Stimulated activated CD4-positive, alpha-beta T cell treated with anti-CD3 and anti-CD28 coated beads, Interleukin-12 subunit alpha, Interleukin-12 subunit beta, amount 100 ng/mL, for 24 hours (primary cell): ENCODE data around the gene ILDR2.

Experiments
- DNase-seq, 2 experiments: peaks; one replicate each; pipeline ENCODE4 v3.0.0-alpha.2; 2020; ENCODE audit warnings: low read depth in 2 of 2

Gene ILDR2

GRCh38 chr1:166925810-166926478, 49.4 kb downstream of the ILDR2 start:
- DNase-seq, result no peak

GRCh38 chr1:166924823-166925541, 50.4 kb downstream of the ILDR2 start:
- DNase-seq, result no peak

DNA sequence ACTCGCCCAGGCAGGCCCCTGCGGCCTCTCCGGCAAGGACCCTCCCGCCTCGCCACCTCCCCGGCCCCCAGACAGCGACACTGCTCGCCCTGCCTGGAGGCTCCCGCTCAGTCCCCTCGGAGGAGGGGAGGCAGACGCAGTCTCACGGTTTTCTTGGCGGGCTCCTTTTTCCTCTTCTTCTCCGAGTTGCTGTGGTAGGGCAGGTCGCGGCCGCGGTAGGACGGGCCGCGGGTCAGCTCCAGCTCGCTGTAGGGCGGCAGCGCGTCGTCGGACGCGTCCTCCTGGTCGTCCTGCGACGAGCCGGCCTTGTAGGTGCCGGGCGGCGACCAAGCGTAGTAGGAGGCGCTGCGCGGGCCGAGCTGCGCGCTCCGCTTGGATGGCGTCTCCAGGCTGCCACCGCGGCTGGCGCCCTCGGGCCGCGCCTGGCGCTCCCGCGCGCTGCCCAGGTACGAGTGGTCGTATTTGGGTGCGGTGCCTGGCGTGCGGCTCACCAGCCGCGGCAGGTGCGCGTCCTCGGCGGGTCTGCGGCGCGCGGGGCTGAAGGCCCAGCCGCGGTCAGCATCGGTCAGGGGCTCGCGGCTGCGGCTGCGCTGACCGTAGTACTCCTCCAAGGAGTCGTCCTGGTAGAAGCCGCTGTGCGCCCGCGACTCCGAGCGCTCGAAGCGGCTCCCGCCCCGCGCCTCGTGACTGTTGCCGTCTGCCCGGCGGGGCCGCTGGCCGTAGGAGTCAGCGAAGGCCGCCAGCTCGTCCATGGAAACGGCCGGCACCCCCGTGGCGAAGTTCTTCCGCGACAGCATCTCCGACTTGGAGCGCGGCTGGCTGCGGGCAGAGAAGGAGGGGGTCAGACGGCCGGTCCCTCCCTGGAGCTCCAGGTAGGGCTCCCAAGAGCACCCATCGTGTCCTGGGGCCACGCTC, 54.5 kb downstream of the ILDR2 start:
- no peak for DNase-seq

DNA sequence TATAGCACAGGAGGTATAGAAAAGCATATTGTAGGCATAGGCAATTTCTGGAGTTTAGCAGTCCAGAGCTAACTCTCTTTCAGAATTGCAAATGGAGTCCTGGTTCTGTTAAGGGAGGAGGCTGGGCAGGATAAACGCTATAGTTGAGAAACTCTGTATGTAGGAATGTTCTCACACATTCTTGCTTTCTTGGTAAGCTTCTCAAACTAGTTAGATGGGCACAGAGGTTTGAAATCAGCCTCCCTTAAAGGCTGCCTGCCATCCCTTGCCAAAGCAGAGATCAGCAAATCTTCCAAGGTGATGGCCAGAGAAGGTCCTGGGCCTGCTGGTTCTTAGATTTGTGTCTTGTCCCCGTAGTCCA, 56.4 kb downstream of the ILDR2 start:
- no peak for DNase-seq

DNA sequence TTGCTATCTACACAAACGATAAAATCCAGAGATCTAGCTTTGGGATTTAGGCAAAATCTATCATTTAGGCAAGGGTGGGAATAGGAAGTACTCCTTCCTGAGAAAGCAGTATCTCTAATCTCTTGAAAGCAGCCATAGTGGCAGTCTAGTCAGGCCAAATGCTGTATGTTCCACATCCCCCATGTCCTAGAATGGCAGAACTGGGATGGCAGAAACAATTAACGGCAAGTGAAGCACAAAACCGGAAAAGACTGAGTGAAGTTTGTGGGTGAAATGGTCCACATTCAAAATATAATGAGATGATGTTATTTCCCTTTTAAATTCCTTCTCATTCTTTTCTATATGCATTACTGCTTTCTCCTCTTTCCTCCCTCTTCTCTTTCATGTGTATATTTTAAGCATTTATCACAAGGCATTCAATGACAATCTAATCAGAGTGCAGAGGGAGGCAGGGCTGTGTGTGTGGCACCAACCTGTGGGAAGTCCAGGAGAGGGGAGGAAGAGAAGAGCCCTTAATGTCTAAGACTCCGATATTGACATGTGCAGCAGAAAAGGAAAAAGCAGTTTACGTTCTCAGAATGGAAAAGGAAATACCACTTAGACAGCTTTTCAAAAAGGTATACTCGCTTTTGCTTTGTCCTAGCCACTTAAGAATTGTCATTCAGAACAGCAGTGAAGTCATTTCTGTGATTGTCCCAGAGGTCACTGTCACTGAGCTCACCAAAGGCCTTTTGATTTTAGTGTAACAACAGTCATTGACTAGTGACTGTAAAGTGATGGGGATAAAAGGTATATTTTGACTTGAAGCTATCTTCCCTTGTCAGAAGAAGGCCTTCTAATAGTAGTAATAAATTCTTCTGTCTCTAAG, 57.0 kb downstream of the ILDR2 start:
- DNase-seq, result no peak

DNA sequence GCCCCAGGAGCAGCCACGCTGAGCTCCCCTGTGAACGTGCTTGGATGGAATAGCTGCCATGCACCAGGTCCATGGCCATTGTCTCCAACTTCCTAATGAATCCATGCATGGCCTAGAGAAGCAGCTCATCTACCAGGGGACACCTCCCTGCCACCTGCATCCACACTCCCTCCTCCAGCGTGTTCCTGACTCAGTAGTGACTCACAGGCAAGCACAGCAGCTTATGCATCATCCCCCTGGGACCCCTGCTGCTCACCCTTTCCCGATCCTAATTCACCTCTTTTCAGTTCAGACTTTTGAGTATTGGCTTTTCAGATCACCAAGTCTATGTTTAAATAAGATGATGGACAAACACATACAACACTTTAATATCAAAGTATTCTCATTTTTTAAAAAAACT, 59.4 kb downstream of the ILDR2 start:
- no peak for DNase-seq

DNA sequence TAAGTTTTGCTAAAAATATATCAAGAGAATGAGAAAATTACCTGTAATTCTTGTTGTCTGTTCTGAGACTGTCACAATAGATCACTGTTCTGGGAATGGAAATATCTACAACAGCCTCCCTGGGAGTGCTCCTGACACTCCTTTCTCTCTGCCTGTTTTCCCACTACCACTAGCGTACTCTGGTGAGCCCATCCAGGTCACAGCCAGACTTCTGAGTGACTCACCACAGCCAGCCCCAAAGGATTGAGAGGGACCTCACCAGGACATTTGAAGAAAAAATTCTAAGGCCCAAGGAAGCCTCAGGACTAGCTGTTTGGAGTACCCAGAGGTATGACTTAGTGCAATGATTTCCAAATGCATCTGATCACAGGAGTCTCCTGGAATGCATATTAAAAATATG, 60.3 kb downstream of the ILDR2 start:
- DNase-seq, result no peak

GRCh38 chr1:166914111-166914510, 61.2 kb downstream of the ILDR2 start:
- DNase-seq, result no peak

DNA sequence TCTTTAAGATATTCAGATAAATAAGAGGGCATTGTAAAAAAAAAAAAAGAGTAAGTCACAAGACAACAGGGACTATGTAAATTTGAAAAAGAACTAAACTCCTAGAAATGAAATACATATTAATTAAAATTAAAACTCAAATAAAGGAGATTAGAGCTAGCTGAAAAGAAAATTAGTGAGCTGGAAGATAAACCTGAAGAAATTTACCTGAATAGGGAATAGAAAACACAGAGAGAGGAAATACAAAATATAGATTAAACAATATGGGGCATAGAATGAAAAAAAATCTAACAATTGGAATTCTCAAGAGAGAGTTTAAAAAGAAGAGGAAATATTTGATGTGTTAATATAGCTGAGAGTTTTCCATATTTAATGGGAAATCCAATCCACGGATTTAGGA, 63.7 kb downstream of the ILDR2 start:
- DNase-seq, result no peak

GRCh38 chr1:166910396-166910994, 64.8 kb downstream of the ILDR2 start:
- peak; percentile 51 to 59 for DNase-seq

- no peak for DNase-seq
Observed at GRCh38 chr1:166908942-166909341, 66.4 kb downstream of the ILDR2 start.

GRCh38 chr1:166907763-166908162, 67.6 kb downstream of the ILDR2 start:
- no peak for DNase-seq

- no peak for DNase-seq
Observed at GRCh38 chr1:166907051-166907450, 68.3 kb downstream of the ILDR2 start.

DNA sequence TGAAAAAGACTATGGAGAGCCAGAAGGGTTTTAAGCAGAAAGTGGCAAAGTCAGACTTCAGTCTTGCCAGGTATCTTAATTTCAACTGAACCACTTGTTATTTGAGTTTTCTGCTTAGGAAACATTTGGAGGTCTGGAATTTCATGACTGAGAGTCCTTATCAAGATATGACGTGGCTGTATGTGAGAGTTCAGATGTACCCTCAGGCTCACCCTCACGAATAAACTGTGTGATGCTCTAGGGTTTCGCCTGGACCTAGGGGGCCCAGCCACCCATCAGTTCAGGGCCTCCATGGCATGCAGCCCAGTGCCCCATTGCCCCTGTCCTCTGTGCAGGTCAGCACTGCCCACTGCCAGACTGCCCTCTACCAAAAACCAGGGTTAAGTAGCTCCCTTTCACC, 68.7 kb downstream of the ILDR2 start:
- no peak for DNase-seq

GRCh38 chr1:166905900-166906299, 69.4 kb downstream of the ILDR2 start:
- DNase-seq, result no peak

DNA sequence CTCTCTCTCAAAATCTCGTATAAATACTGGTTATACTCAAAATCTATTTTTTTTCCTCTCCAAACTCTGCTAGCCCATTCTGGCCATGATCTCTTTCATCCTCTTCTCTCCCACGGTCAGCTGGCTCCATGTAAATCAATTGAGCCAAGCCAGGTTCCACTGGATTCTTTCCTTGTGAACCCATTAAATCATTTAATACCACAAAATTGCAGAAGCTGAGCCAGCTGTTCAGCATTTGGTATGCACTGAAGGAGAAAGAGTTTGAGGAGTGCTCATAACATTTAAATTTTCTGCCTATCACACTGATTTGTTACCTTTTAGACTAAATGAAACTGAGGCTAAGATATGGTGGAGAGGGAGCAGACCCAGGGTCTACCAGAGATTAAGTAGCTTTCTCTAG, 70.2 kb downstream of the ILDR2 start:
- DNase-seq, result no peak

- DNase-seq, result no peak
Observed at GRCh38 chr1:166903232-166903631, 72.1 kb downstream of the ILDR2 start.

DNA sequence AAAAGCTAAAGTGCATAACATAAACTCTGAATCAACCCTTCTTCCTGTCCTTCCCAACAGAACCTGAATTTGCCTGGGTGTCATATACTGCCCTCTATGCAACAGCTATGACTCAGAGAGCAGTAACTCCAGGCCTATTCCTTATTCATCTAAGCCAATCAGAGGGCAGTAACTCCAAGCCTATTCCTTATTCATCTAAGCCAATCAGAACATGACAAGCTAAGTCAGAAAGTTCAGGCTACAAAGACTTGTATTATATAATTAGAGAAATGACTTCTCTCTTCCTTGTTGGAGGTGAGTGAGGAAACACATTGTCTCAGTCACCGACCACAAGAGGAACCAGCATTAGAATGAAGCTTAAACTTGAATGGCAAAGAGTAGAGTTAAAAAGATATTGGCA, 73.1 kb downstream of the ILDR2 start:
- DNase-seq, result no peak

DNA sequence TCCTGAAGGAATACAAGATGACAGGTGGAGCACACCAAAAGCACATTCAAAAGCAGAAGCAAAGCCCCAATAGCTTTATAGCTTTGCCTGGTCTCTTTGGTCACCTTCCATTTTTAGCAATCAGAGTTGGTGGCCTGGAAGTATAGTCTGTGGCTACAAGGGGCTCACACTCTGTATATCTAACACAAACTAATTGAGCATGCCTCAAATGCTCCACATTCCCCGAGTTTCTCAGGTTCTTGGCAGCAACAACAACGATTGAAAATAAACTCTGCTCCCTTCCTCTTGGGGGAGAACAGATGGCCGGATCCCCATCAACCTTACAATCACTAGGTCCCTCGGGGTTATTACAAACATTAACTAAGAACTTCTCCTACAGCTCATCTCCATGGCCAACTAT, 74.4 kb downstream of the ILDR2 start:
- DNase-seq, result no peak

DNA sequence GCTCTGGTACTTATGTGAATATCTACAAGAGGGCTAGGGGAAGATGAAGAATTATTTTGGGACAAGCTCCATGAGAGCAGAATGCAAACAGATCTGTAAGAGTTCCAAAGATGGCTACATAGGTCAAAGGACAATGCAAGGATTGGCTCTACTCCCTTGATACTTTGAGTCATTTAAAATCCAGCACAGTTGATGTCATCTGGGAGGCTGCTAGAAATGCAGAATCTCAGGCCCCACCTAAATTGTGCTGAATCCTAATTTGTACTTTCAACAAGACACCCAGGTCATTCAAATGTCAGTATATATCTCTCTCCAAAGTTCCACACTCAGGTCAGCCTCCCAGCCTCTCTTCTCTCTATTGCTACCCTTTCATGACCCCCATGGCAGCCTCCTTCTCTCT, 75.6 kb downstream of the ILDR2 start:
- no peak for DNase-seq

DNA sequence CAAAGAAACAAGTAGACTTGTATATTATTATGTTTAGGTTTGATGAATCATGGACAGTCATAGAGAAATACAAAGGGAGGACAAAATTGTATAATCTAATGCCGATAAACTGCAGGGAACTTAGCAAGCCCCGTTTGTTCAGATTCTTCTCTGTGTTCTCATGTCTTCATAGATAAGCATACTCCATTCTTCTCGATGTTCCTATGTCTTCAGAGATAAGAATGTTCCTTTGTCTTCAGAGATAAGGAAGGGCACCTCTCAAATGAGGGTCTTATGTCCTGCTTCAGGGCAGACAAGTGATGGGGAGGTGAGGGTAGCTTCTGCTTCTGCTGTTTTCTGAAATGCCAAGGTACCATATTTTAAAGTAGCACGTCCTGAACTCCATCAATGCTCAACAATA, 79.6 kb downstream of the ILDR2 start:
- no peak for DNase-seq
